Activated CD4-positive, alpha-beta T cell treated with anti-CD3 and anti-CD28 coated beads, Interleukin-2, Interleukin-6, amounts not matched to agents 100 ng/mL and 50 ng/mL, durations not matched to agents 16 hours and 8 hours (primary cell): Measurements from ENCODE around the gene DNAI2.

Experiments
- DNase-seq: peaks from one replicate; pipeline ENCODE4 v3.0.0-alpha.2; 2020

The DNAI2 gene

DNA sequence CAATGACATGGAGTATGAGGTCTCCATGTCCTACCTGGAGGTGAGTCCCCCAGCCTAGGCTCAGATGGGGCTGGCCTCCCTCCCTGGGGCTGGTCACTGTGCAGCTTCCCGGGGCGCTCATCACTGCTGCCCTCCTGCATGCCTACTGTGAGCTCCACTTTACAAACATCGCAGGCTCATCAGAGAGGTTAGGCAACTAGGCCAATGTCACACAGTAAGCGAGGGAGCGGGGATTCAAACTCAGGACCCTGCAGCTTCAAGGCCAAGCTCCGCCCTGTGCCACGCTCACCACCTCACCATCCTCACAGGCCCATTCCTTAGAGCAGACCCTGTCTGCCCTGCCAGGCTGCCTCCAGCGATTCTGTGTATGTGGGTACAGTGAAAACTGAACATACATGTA lies 69.1 kb downstream of the DNAI2 start:
- DNase-seq = no peak

DNA sequence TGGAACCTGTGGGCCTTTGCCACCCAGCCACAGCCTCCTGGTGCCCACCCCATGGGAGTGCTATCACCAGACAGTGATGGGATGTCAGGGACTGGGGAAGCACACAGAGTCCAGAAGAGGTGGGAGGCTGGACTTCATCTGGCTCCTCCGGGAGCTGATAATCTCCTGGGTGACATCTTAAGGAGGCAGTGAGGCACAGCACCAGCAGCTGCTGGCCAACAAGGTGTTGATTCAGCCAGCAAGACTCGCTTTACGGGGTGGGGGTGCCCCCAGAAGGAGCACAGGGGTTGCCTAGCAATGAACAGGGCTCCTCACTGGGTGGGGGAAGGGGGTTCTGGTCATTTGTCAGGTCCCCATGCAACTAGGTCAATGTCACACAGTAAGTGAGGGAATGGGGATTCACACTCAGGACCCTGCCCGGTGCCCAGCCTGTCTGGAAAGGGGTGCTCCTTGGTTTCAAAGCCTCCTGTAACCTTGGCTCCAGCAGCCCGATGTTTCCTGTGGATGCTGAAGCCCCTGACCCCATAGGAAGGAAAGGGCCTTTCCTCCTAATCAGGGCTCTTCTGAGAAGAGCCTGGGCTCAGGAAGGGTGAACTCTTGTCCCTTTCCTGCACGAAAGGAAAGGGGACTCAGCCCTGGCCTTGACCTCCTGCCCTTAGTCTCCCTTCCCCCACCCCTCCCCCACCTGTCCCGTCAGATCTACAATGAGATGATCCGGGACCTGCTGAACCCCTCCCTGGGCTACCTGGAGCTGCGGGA lies 69.7 kb downstream of the DNAI2 start:
- DNase-seq = no peak

DNA sequence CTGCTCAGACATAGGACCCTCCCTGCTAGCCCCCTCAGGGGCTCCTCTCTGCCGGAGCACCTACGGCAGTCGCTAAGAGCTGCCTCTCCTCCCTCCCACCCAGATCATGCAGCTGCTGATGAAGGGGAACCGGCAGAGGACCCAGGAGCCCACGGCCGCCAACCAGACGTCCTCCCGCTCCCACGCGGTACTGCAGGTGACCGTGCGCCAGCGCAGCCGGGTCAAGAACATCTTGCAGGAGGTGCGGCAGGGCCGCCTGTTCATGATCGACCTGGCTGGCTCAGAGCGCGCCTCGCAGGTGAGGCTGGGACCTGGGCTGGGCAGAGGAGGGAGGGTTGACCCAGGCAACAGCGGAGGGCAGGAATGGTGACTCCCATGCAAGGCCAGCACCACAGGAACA lies 70.6 kb downstream of the DNAI2 start:
- no peak for DNase-seq

DNA sequence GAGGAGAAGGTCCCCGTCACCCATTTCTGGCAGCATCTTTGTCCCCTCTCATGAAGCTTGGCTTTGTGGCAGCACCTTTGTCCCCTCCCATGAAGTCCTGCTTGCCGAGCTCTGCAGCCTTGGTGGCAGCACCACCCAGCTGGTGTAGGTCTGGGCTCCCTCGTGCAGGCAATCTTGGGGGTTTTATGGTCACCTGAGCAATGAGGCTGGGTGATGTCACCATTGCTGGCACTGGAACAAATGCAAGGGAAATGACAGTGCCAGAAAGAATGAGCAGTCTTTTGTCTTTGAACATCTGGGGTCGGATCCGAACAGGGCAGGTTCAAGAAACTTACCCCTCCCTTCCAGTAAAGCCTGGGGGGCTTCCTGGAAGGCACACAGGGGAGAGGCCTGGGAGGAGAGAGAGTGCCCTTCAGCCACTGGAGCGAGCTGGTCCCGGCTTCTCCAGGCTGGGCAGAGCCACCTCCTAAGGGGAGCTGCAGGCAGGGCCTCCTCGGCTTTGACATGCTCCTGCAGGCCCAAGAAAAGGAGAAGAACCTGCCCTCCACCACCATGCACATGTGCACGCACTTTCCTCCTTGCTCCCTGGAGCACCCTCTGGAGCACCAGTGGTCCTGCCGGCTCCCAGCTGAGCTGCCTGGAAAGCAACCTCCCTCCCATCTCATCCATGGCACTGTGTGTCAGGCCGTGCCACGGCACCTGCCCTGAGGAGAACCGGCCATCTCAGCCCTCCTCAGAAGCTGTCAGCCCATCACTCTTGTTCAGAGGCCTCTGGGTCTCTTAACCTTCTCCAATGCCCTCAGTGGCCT lies 71.6 kb downstream of the DNAI2 start:
- no peak for DNase-seq

DNA sequence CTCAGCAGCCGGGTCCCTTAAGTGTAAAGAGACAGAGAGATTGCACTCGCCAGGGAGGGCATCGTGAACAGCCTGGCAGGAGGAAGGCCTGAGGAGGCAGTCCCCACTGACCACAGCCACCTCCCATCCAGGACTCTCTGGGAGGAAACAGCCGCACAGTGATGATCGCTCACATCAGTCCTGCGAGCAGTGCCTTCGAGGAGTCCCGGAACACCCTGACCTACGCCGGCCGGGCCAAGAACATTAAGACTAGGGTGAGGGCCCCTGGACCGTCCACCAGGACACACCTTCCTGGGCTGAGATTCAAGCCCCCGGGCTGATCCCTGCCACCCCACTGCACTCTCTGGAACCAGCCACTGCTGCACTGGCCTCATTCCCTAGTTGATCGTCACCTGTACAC lies 73.6 kb downstream of the DNAI2 start:
- DNase-seq = no peak

DNA sequence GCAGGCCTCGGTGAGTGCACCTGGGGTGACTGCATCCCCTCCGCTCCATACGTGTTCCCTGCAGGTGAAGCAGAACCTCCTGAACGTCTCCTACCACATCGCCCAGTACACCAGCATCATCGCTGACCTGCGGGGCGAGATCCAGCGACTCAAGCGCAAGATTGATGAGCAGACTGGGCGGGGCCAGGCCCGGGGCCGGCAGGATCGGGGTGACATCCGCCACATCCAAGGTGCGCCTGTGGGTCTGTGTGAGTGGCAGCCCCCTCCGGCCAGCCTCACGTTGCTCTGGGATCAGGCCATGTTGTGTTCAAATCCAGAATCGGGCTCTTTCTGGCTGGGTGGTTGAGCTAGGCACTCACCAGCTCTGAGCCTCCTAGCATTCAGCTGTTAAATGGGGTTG lies 75.1 kb downstream of the DNAI2 start:
- DNase-seq = no peak

DNA sequence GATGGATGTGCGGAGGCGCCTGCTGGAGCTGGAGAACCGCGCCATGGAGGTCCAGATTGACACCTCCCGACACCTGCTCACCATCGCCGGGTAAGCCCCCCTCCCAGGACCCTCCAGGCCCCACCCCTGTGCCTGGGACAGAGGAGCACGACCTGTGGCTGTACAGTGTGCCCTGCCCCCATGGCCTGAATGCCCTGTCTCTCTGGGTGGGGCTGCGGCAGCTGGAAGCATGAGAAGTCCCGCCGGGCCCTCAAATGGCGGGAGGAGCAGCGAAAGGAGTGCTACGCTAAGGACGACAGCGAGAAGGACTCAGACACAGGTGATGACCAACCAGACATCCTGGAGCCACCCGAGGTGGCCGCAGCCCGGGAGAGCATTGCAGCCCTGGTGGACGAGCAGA lies 76.5 kb downstream of the DNAI2 start:
- DNase-seq = no peak

DNA sequence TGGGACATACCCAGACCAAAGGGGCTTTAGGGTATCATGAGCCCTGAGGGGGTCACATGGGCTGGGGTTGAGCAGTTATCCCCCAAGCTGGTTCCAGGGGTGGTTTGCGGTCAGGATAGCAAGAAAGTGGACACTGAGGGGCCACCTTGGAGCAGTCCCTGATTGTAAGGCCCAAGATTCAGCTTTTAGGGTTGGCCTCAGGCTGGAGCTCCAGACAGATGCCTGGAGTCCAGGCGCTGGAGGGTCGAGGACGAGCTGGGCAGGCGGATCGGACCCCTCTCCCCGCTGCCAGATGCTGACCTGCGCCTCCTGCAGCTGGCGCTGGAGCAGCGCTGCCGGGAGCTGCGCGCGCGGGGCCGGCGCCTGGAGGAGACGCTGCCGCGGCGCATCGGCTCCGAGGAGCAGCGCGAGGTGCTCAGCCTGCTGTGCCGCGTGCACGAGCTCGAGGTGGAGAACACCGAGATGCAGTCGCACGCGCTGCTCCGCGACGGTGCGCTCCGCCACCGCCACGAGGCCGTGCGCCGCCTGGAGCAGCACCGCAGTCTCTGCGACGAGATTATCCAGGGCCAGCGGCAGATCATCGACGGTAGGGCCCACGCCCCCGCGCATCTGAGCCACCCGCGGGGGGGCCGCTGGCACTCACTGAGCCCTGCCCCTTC lies 77.6 kb downstream of the DNAI2 start:
- peak; percentile 29 for DNase-seq

DNA sequence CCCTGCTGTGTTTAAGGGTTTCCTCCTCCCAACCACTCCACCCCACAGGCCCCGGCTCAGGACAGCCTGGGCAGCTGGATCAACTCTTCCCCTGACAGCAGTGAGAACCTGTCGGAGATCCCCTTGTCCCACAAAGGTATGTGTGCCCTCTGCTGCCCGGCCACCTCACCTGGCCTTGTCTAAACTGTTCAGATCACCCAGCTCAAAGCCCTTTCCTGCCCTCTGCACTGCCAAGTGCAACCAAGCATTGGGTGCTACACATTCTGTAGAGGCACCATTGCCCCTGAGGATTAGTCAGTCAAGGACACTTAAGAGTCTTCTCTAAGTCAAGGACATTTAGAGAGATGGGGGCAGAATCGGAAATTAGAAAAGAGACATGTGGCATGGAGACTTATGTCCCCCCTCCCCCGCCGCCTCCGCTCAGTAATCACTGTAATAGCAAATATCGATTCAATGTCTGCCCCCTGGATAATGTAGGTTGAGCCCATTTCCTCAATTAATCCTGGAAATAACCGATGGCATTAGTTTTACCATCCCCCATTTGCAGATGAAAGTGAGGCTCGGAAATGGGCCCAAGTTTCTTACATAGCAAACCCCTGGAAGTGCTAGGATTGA lies 79.5 kb downstream of the DNAI2 start:
- no peak for DNase-seq

DNA sequence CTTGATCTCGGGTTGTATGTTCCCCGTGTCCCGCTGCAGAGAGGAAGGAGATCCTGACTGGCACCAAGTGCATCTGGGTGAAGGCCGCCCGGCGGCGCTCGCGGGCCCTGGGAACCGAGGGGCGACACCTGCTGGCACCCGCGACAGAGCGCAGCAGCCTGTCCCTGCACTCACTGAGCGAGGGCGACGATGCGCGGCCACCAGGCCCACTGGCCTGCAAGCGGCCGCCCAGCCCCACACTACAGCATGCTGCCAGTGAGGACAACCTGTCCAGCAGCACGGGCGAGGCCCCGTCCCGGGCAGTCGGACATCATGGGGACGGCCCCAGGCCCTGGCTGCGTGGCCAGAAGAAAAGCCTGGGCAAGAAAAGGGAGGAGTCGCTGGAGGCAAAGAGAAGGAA lies 80.1 kb downstream of the DNAI2 start:
- peak; percentile 79 for DNase-seq

DNA sequence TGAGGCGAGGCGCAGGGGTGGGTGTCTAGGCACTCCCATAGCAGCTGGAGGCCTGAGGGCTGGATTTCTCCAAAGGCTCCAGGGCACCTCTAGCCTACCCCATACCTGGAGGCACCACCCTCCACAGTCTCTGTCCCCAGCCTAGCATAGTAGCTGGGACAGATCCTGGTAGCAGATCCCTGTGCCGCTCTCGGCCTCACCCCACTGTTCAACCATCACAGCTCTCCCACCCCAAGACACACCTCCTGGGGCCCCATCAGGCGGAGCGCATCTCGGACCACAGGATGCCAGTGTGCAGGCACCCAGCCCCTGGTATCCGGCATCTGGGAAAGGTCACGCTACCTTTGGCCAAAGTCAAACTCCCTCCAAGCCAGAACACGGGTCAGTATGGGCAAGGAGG lies 80.5 kb downstream of the DNAI2 start:
- DNase-seq = no peak

DNA sequence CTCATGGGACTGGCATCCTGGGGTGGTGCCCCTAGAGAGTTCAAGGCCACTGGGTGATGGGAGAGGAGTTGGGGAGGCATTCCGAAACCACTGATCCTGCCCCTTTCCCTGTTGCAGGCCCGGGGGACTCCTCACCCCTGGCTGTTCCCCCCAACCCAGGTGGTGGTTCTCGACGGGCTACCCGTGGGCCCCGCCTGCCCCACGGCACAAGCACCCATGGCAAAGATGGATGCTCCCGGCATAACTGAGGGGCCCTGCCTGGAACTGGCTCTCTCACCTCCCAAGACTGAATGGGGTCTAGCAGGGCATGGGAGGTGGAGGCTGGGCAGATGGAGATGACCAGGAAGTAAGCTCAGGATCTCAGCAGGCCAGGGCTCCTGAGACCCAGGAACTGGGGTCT lies 81.0 kb downstream of the DNAI2 start:
- no peak for DNase-seq

DNA sequence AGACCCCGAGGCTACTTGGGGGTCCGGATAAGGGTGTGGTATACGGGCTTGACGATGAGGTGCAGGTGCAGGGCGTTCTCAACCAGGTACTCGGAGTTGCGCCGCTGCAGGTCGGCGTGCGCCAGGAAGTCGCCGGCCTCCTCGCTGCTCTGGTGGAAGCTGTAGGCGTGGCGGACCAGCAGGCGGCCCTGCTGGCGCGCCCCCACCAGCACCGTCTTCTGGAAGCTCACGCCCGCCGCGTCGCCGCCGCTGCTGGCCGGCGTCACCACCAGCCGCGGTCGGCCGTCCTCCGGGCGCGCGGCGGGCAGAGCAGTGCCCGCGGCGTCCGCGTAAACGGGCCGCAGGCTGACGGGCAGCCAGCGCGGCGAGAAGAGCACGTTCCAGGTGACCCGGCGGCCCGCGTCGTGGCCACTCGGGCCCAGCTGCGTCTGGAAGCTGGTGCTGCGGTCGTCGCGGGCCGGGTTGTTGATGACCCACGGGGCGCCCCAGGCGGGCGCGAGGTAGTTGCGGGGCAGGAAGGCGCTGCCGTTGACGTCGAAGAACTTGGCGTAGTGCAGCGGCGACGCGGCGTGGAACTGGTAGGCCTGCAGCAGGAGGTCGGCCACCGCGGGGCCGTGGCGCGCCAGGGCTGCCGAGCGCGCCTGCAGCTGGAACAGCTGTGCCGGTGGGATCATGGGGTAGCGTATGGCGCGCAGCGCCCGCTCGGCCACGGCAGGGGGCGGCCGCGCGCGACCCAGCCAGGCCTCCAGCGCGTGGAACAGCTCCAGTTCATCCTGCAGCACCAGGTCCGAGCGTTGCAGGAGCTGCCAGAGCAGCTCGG lies 82.8 kb downstream of the DNAI2 start:
- no peak for DNase-seq

DNA sequence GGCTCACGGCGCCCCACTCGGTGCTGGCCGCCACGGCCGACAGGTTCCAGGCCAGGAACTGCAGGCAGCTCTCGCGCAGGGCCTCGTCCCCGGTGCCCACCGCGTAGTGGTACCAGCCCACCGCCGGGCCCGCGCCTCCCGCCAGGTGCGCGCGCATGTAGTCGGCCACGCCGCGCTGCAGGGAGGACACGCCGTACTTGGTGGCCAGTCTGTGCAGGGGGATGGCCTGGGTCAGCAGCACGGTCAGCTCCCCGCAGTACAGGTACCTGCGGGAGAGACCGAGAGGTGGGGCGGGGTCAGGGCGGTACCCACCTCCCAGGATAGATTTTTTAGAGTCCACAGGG lies 83.4 kb downstream of the DNAI2 start:
- no peak for DNase-seq

DNA sequence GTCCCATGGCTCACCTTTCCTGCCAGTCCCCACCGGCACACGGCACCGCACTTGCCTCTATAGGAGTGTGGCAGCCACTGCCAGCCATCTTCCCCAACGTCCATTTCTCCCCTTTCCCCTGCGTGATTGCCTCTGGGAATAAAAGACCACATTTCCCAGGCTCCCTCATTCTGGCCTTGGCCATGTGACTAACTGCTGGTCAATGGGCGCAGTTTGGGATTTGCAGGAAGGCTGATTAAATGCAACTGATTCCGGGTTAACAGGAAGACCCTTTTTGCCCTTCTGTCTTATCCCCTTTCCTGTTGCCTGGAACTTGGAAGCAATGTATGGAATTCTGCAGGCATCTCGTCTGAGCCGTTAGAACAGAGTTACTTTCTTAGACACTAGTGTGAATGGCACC lies 84.7 kb downstream of the DNAI2 start:
- DNase-seq = no peak

DNA sequence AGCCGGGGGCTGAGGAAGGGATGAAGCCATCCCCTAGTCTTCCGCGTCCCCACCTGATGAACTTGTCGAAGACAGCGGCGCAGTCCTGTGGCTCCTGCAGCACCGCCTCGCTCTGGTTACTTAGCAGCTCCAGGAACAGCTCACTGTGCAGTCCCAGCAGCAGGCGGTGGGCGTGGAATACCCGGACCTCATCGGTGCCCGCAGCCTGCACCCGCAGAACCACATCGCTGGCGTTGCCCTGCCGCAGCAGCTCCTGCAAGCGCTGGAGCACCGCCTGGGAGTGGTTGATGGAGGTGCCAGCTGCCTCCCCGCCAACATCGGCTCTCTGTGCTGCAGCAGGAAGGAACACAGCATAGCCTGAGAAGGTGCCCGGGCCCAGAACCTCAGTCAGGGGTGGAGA lies 85.9 kb downstream of the DNAI2 start:
- no peak for DNase-seq

DNA sequence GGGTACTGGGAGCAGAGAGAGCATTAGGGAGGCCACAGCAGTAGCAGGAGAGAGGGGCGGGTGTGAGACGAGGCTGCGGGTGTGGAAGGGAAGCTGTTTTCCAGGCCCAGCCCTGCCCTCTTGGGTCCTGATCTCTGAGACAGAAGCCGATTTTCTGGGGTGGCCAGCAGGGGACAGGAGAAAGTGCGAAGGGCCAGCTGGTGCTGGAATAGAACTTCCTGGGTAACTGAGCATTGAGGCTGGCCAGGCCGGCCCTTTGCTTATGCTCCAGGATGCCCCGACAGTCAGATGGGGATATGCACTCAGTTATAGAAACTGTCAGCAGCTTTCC lies 86.8 kb downstream of the DNAI2 start:
- DNase-seq = no peak

DNA sequence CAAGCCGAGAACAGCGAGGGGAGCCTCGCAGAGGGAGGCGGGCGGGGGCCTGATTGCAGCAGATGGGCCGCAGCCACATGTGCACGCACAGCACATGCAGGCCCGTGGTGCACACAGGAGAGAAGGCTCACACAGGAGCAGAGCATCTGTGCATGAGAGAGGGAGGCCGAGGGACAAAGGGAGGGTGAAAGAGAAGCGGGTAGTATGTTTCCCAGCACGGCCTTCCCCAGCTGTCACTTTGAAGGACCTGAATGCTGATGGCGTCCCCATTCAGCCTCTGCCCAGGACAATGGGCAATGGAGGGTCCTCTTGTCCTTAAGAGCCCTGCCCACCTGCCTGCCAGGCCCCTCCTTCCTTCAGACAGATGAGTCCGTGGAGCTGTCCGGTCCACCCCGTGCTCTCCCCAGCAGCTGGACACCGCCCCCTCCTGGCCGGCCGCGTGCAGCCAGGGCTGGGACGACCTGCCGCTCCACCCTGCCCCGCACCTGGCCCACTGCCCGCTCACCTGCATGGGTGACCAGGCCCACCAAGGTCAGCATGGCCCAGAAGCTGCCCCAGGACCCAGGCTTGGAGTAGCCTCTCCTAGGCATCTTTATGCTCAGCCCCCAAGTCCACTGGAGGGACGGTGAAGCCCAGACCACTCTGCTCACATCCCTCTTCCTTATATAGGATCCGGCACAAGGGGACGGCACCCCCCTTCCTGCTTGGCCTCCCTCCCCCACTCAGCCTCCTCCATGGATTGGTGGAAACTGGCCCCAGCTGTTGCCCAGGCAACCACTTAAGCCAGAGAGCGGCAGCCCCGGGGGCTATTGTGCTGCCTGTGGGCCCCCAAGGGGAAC lies 87.4 kb downstream of the DNAI2 start, which contains the start of gene BTBD17:
Gene BTBD17, minus strand, starts transcription at position 639 of the 839 bp plus-strand sequence. Its CDS starts 49 bp downstream, at position 590.
- DNase-seq = peak; percentile 44

DNA sequence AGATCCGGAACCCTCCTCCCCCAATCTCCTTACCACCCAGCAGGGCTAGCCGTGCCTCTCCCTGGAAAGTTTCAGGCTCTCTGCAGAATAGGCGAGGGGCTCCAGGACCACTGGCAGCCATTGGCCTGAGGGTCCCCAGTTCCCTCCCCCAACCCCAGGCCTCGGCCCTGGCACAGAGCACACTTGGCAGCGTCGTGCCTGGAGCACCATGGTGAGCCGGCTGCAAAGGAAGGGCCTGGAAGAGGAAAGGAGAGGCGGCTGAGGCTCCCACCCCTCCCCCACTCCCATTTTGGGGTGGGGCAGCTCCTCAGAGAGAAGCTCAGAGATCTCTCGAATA lies 88.0 kb downstream of the DNAI2 start:
- DNase-seq = no peak

DNA sequence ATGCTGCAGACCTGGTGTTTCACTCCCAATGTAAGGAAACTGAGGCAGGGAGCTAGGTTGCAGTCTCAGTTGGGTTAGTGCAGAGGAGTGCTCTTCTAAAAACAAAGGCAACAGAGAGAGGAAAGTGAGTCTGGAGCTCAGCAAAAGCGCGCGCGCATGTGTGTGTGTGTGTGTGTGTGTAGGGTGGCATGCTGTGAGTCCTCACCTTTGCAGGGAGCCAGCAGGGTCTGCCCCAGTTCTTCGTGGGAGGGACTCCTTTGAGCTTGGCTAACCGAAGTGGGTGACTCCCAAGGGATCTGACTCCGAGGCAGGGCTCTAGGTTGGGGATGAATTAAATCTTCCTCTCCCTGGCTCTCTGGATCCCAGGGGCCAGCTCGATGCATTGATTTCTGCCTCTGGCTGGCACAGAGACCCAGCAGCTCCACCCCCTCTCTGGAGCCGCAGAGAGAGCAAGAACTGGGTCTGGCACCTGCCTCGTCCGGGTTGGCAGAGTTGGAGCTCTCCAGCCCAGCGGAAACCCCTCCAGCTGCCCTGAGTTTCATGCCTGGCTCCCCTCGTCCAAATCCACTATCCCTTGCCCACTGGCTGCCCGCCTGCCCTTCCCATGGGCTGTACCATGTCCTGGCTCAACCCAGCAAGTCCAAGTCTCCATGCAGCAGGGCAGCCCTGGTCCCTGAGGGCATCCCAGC lies 88.9 kb downstream of the DNAI2 start:
- no peak for DNase-seq
